Mesendoderm (in vitro differentiated cells): ENCODE results near the gene MTUS2.

Source experiments
- DNase-seq: peaks from one replicate; pipeline ENCODE4 v3.0.0; 2013
- H2AK5ac ChIP-seq: 2 replicates; pipeline ENCODE4 v1.6.1; 2013; ENCODE audit warnings: low read length, inconsistent platforms
- H2BK120ac ChIP-seq: 2 replicates; pipeline ENCODE4 v1.6.1; 2013; ENCODE audit warnings: low read depth, mild to moderate bottlenecking, low read length, moderate library complexity, mixed read lengths
- H2BK15ac ChIP-seq: replicated peaks from 2 replicates; pipeline ENCODE4 v1.6.1; 2013; ENCODE audit warnings: low read depth, mild to moderate bottlenecking, moderate library complexity
- H2BK5ac ChIP-seq: 2 replicates; pipeline ENCODE4 v1.6.1; 2013; ENCODE audit warnings: low read length, inconsistent platforms
- H3K18ac ChIP-seq: 2 replicates; pipeline ENCODE4 v1.6.1; 2013; ENCODE audit warnings: mild to moderate bottlenecking, low read length, mixed read lengths
- H3K23ac ChIP-seq: one replicate; pipeline ENCODE4 v1.6.1; 2013; ENCODE audit warnings: low read length
- H3K27ac ChIP-seq: 2 replicates; pipeline ENCODE4 v1.5.1; 2013; ENCODE audit warnings: low read depth, mild to moderate bottlenecking, inconsistent platforms, low read length, moderate library complexity
- H3K27me3 ChIP-seq: 2 replicates; pipeline ENCODE4 v1.6.1; 2013; ENCODE audit warnings: low read length, control low read depth, mild to moderate bottlenecking, inconsistent platforms; ENCODE audit not compliant: insufficient read depth, poor library complexity
- H3K36me3 ChIP-seq: 2 replicates; pipeline ENCODE4 v1.6.1; 2013; ENCODE audit warnings: low read length, inconsistent platforms; ENCODE audit not compliant: control insufficient read depth, insufficient read depth
- H3K4ac ChIP-seq: one replicate; pipeline ENCODE4 v1.6.1; 2013; ENCODE audit warnings: low read depth, mild to moderate bottlenecking, low read length, moderate library complexity
- H3K4me1 ChIP-seq: 2 replicates; pipeline ENCODE4 v1.6.1; 2013; ENCODE audit warnings: low read depth, low read length, inconsistent platforms; ENCODE audit not compliant: control insufficient read depth
- H3K4me2 ChIP-seq: 2 replicates; pipeline ENCODE4 v1.6.1; 2013; ENCODE audit warnings: low read length
- H3K4me3 ChIP-seq: 2 replicates; pipeline ENCODE4 v1.5.1; 2013; ENCODE audit warnings: mild to moderate bottlenecking, low read length
- H3K56ac ChIP-seq: one replicate; pipeline ENCODE4 v1.6.1; 2013; ENCODE audit warnings: low read length
- H3K79me1 ChIP-seq: 2 replicates; pipeline ENCODE4 v1.6.1; 2013; ENCODE audit warnings: low read length, inconsistent platforms
- H3K79me2 ChIP-seq: 2 replicates; pipeline ENCODE4 v1.6.1; 2013; ENCODE audit warnings: mild to moderate bottlenecking, low read length; ENCODE audit not compliant: control insufficient read depth, insufficient read depth
- H3K9ac ChIP-seq: 2 replicates; pipeline ENCODE4 v1.6.1; 2013; ENCODE audit warnings: low read length, inconsistent platforms
- H4K5ac ChIP-seq: one replicate; pipeline ENCODE4 v1.6.1; 2013; ENCODE audit warnings: low read length
- H4K8ac ChIP-seq: one replicate; pipeline ENCODE4 v1.6.1; 2013; ENCODE audit warnings: low read depth, mild to moderate bottlenecking, control low read depth, low read length, moderate library complexity
- WGBS: extraction: QIAGEN DNeasy Blood & Tissue Kit; methylation state at CpG from one replicate; pipeline ENCODE4 v1.1.7; 2013; ENCODE audit warnings: low lambda C conversion rate, missing lambda C conversion rate; ENCODE audit not compliant: insufficient coverage; ENCODE audit errors: extremely low coverage; 5-methylcytosine and 5-hydroxymethylcytosine counted together

Gene MTUS2

GRCh38 chr13:29131881-29132668 is 311.9 kb downstream of the MTUS2 start:
- Histone ChIP-seq H3K4me1 (no peaks in the 10 kb centered on the region), H3K79me2 (no peaks in the 10 kb centered on the region), H3K4me2 (no peak overlapping the region), H3K4me3 (no peak overlapping the region), H3K9ac (no peak overlapping the region), H2BK15ac (no peak overlapping the region), H4K5ac (no peak overlapping the region), H3K27me3 (no peaks in the 10 kb centered on the region), H3K27ac (no peak overlapping the region), H3K23ac (no peak overlapping the region), H3K56ac (no peak overlapping the region), H2BK5ac (no peak overlapping the region), H3K79me1 (no peaks in the 10 kb centered on the region), H4K8ac (no peak overlapping the region), H3K4ac (no peak overlapping the region), H3K18ac (no peak overlapping the region), H2AK5ac (no peak overlapping the region), H2BK120ac (no peak overlapping the region), H3K36me3 (no peaks in the 10 kb centered on the region)
- no CpG with 5 or more reads among the region's 4 CpGs for WGBS
- DNase-seq = no peak

DNA sequence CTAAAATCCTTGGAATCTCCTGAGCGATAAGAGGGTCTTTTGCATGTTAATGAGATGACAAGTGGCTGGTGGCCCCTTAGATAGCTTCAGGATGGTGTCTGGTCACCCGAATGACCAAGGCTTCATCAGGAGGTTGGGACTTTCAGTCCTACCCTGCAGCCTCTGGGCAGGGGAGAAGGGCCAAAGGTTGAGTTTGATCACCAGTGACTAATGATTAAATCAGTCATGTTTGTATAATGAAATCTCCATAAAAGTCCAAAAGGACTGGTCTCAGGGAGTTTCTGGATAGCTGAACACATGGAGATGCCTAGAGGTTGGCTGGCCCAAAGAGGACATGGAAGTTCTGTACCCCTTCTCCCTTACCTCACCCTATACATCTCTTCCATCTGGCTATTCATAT is 316.2 kb downstream of the MTUS2 start:
- H3K23ac ChIP-seq = no peak overlapping the region
- no peak overlapping the region for H3K4ac ChIP-seq
- no CpG with 5 or more reads among the region's 2 CpGs for WGBS
- H3K79me1 ChIP-seq = no peaks in the 10 kb centered on the region
- H3K4me2 ChIP-seq = no peak overlapping the region
- H3K27ac ChIP-seq = no peak overlapping the region
- no peak overlapping the region for H3K18ac ChIP-seq
- H3K4me1 ChIP-seq = no peaks in the 10 kb centered on the region
- no peaks in the 10 kb centered on the region for H3K79me2 ChIP-seq
- no peaks in the 10 kb centered on the region for H3K27me3 ChIP-seq
- no peak overlapping the region for H2BK120ac ChIP-seq
- no peak for DNase-seq
- H2BK5ac ChIP-seq = no peak overlapping the region
- no peak overlapping the region for H3K56ac ChIP-seq
- H4K8ac ChIP-seq = no peak overlapping the region
- H3K36me3 ChIP-seq = no peaks in the 10 kb centered on the region
- H3K9ac ChIP-seq = no peak overlapping the region
- H4K5ac ChIP-seq = no peak overlapping the region
- H2BK15ac ChIP-seq = no peak overlapping the region
- no peak overlapping the region for H3K4me3 ChIP-seq
- H2AK5ac ChIP-seq = no peak overlapping the region

DNA sequence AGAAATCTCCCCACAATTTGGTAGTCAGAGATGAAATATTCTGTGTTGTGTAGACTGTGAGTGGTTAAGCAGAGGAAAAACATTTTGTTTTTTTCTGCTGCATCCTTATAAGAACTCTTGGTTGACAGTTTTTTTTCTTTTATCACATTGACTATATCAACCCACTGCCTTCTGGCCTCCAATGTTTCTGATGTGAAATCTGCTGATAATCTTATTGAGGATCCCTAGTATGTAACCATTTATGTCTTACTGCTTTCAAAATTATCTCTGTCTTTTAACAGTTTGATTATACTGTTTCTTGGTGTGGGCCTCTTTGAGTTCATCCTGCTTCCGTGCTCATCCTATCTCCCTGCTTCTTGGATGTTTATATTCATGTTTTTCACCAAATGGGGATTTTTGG is 316.9 kb downstream of the MTUS2 start:
- no peak overlapping the region for H4K8ac ChIP-seq
- no peak for DNase-seq
- H3K9ac ChIP-seq = no peak overlapping the region
- no peaks in the 10 kb centered on the region for H3K36me3 ChIP-seq
- WGBS = no CpG with 5 or more reads among the region's 1 CpG
- H2AK5ac ChIP-seq = no peak overlapping the region
- no peaks in the 10 kb centered on the region for H3K27me3 ChIP-seq
- no peak overlapping the region for H3K4ac ChIP-seq
- H2BK5ac ChIP-seq = no peak overlapping the region
- no peak overlapping the region for H3K23ac ChIP-seq
- H3K79me2 ChIP-seq = no peaks in the 10 kb centered on the region
- no peak overlapping the region for H2BK120ac ChIP-seq
- H3K4me1 ChIP-seq = no peaks in the 10 kb centered on the region
- H3K4me2 ChIP-seq = no peak overlapping the region
- H3K56ac ChIP-seq = no peak overlapping the region
- H2BK15ac ChIP-seq = no peak overlapping the region
- H3K18ac ChIP-seq = no peak overlapping the region
- H4K5ac ChIP-seq = no peak overlapping the region
- no peak overlapping the region for H3K4me3 ChIP-seq
- H3K27ac ChIP-seq = no peak overlapping the region
- H3K79me1 ChIP-seq = no peaks in the 10 kb centered on the region

GRCh38 chr13:29137995-29138394 is 317.9 kb downstream of the MTUS2 start:
- Histone ChIP-seq H3K27ac (peak overlapping the region; percentile 17), H2BK5ac (no peak overlapping the region), H2BK15ac (no peak overlapping the region), H2AK5ac (no peak overlapping the region), H3K36me3 (no peaks in the 10 kb centered on the region), H3K4ac (no peak overlapping the region), H3K79me2 (no peaks in the 10 kb centered on the region), H2BK120ac (no peak overlapping the region), H3K27me3 (no peaks in the 10 kb centered on the region), H3K4me1 (no peaks in the 10 kb centered on the region), H3K56ac (no peak overlapping the region), H3K4me3 (no peak overlapping the region), H3K23ac (no peak overlapping the region), H3K4me2 (no peak overlapping the region), H3K79me1 (no peaks in the 10 kb centered on the region), H4K8ac (no peak overlapping the region), H3K18ac (no peak overlapping the region), H4K5ac (no peak overlapping the region), H3K9ac (no peak overlapping the region)
- DNase-seq = peak; percentile 65
- no CpG with 5 or more reads among the region's 1 CpG for WGBS

DNA sequence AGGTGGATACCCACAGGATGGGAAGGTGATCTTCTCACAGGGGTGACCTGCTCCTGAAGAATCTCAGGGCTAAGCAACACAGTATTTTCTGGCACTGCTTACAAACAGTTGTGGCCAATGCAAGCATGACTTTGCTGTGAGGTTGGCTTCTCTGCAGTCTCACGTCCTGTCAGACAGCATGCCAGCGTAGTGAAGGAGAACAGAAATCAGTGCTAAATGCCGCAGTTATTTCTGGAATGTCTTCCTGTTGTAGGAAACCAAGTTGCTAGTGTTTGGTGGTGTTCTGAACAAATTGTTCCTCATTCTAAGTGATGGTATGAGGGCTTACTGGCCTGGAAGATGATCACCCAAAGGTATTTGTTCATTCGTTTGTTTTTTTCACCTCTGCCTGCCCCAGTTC is 320.1 kb downstream of the MTUS2 start:
- no peaks in the 10 kb centered on the region for H3K79me1 ChIP-seq
- no peak overlapping the region for H3K56ac ChIP-seq
- no peak overlapping the region for H3K4me2 ChIP-seq
- no peak overlapping the region for H2BK15ac ChIP-seq
- H2BK120ac ChIP-seq = no peak overlapping the region
- no peaks in the 10 kb centered on the region for H3K79me2 ChIP-seq
- no peaks in the 10 kb centered on the region for H3K4me1 ChIP-seq
- H2AK5ac ChIP-seq = no peak overlapping the region
- H3K27me3 ChIP-seq = no peaks in the 10 kb centered on the region
- no peak overlapping the region for H4K5ac ChIP-seq
- H3K23ac ChIP-seq = no peak overlapping the region
- no peaks in the 10 kb centered on the region for H3K36me3 ChIP-seq
- peak; percentile 60 for DNase-seq
- no peak overlapping the region for H3K18ac ChIP-seq
- no peak overlapping the region for H3K4me3 ChIP-seq
- no CpG with 5 or more reads among the region's 4 CpGs for WGBS
- H3K9ac ChIP-seq = no peak overlapping the region
- H4K8ac ChIP-seq = no peak overlapping the region
- H2BK5ac ChIP-seq = no peak overlapping the region
- no peak overlapping the region for H3K27ac ChIP-seq
- no peak overlapping the region for H3K4ac ChIP-seq

- no CpG with 5 or more reads among the region's 1 CpG for WGBS
- no peaks in the 10 kb centered on the region for H3K79me2 ChIP-seq
These were observed 323.7 kb downstream of the MTUS2 start for GRCh38 chr13:29143847-29144246.

More at GRCh38 chr13:29143847-29144246, 323.7 kb downstream of the MTUS2 start:
- Histone ChIP-seq H3K56ac (no peak overlapping the region), H3K27me3 (no peaks in the 10 kb centered on the region), H3K4me2 (no peak overlapping the region), H3K9ac (no peak overlapping the region), H3K4ac (no peak overlapping the region), H3K23ac (no peak overlapping the region), H4K5ac (no peak overlapping the region), H3K4me1 (no peaks in the 10 kb centered on the region), H3K79me1 (no peaks in the 10 kb centered on the region), H3K18ac (no peak overlapping the region), H2BK5ac (no peak overlapping the region), H2BK15ac (no peak overlapping the region), H3K36me3 (no peaks in the 10 kb centered on the region), H4K8ac (no peak overlapping the region), H3K27ac (no peak overlapping the region), H3K4me3 (no peak overlapping the region), H2AK5ac (no peak overlapping the region), H2BK120ac (no peak overlapping the region)
- no peak for DNase-seq
